ENCODE measurements around the gene NUDT1.

DNA sequence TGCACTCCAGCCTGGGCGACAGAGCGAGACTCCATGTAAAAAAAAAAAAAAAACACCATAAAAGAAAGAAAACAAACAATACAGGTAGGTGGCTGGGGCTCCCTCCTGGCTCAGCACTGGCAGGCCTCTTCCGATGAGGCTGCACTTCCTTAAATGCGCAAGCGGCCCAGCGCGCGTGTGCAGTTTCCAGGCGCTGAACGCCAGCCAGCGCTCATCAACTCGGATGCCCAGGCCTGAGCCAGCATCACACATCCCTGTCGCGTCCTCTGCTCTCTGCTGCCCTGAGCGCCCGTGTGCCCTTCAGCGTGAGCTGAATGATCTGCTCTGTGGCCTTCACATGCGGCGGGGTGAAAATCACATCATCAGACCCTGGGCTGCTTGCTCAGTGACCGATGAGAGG, 31.8 kb downstream of the NUDT1 start:
- TF ChIP-seq, protein P1, sequence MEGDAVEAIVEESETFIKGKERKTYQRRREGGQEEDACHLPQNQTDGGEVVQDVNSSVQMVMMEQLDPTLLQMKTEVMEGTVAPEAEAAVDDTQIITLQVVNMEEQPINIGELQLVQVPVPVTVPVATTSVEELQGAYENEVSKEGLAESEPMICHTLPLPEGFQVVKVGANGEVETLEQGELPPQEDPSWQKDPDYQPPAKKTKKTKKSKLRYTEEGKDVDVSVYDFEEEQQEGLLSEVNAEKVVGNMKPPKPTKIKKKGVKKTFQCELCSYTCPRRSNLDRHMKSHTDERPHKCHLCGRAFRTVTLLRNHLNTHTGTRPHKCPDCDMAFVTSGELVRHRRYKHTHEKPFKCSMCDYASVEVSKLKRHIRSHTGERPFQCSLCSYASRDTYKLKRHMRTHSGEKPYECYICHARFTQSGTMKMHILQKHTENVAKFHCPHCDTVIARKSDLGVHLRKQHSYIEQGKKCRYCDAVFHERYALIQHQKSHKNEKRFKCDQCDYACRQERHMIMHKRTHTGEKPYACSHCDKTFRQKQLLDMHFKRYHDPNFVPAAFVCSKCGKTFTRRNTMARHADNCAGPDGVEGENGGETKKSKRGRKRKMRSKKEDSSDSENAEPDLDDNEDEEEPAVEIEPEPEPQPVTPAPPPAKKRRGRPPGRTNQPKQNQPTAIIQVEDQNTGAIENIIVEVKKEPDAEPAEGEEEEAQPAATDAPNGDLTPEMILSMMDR (conservative IDR thresholded peaks at IDR 0.05 in 1 of 2, IDR thresholded peaks at IDR 0.05 in 1 of 2; ENCODE audit: extremely low read depth in 1 of 2, insufficient read depth in 1 of 2, low read depth in 1 of 2, low read length in 2 of 2), result no peak
- TF ChIP-seq EZH2 (IDR thresholded peaks at IDR 0.05; ENCODE audit: borderline replicate concordance, low read length), result no peak

Measured in mammary epithelial cell (primary cell).